HG02852 (cell line): ENCODE results near the gene RNF38.
"Not testable (repeated sequence)": the region's sequence is repeated elsewhere in the genome, so short reads cannot be mapped to it uniquely, and the experiment has no call there.

Experiments used
- ATAC-seq: cut with Tn5 transposase; IDR thresholded peaks from one replicate; pipeline ENCODE4 v1.9.1; 2021; ENCODE audit warnings: mild to moderate bottlenecking, moderate library complexity; ENCODE audit not compliant: unreplicated experiment

Gene RNF38

DNA sequence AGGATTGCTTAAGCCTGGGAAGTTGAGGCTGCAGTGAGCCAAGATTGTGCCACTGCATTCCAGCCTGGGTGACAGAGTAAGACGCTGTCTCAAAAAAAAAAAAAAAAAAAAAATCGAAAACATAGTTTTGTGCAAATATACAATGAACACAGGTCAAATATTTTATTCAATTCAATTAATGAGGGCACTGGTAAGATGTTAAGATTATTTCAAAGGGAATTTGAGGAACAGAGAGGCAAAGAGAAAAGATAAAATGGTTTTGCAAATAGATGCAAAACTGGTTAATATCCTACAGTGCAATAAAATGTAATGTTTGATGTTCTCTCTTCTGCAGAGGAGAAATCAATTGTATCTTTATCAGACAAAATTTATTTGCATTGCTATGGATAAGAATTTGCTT is 102.3 kb downstream of the RNF38 start:
- ATAC-seq: no peak

DNA sequence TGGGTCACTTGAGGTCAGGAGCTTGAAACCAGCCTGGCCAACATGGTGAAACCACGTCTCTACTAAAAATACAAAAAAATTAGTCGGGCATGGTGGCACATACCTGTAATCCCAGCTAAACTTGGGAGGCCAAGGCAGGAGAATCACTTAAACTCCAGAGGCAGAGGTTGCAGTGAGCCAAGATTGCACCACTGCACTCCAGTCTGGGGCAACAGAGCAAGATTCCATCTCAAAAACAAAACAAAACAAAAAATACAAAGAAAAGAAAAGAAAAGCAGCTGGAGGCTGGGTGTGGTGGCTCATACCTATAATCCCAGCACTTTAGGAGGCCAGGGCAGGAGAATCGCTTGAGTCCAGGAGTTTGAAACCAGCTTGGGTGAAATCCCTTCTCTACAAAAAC is 105.1 kb downstream of the RNF38 start:
- ATAC-seq: not testable (repeated sequence)

DNA sequence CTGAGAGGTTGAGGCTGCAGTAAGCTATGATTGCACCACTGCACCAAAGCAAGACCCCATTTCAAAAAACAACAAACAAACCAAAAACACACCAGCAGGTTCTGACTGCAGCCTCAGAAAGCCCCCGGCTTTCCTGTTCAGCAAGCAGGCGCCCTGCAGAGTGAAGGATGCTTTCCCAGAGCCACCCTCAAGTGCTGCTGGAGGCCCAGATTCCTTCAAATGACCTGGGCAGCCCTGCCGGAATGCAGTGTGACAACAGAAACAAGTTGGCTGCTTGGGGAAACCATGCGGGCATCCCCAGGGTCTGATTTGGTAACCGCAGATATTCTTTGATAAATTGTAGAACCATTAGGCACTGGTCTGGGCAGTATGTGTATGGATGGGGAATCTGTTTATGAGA is 106.2 kb downstream of the RNF38 start:
- no peak for ATAC-seq

- ATAC-seq: no peak
Observed at GRCh38 chr9:36293171-36293570, 106.9 kb downstream of the RNF38 start.

DNA sequence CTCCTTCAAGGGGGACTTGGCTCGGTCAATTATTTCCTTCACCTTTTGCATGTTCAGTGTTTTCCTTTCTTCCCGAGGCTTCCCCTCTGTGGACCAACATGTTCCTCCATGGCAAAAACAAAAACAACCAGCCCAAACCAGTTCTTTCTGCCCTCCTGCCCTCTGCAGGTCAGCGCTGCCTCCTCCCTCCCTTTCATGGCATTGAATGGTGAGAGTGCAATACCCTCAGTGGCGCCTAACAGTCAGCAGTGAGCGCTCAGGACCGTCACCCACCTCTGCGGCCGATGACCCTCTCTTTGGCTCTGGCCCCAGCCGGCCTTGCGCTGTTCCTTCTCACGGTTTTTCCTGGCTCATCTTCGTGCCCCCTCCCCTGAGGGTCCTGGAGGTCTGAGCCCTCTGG is 107.4 kb downstream of the RNF38 start:
- ATAC-seq: no peak

DNA sequence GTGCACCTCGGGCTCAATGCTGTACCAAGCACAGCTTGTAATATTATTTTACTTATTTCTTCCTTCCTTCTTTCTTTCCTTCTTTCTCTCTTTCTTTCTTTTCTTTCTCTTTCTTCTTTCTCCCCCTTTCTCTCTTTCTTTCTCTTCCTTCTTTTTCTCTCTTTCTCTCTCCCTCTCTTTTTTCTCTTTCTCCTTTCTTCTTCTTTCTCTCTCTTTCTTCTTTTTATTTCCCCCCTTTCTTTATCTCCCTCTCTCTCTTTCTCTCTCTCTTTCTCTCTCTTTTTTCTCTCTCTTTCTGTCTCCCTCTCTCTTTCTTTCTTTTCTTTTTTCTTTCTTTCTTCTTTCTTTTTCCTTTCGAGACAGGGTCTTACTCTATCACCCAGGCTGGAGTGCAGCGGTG is 109.1 kb downstream of the RNF38 start:
- ATAC-seq: no peak

GRCh38 chr9:36289836-36290435 is 110.1 kb downstream of the RNF38 start:
- ATAC-seq: no peak

- ATAC-seq: no peak
Observed at GRCh38 chr9:36288070-36288469, 112.0 kb downstream of the RNF38 start.
